ENCODE data around the gene HDAC11. TPM values are rescaled to one million over a fixed set of nuclear protein-coding genes. Genes with fewer than 3 reads are reported as not detected.

Gene HDAC11
- total and polyA plus RNA-seq, 4 donors, result 2.5 to 9.0 (median 3.2) TPM

DNA sequence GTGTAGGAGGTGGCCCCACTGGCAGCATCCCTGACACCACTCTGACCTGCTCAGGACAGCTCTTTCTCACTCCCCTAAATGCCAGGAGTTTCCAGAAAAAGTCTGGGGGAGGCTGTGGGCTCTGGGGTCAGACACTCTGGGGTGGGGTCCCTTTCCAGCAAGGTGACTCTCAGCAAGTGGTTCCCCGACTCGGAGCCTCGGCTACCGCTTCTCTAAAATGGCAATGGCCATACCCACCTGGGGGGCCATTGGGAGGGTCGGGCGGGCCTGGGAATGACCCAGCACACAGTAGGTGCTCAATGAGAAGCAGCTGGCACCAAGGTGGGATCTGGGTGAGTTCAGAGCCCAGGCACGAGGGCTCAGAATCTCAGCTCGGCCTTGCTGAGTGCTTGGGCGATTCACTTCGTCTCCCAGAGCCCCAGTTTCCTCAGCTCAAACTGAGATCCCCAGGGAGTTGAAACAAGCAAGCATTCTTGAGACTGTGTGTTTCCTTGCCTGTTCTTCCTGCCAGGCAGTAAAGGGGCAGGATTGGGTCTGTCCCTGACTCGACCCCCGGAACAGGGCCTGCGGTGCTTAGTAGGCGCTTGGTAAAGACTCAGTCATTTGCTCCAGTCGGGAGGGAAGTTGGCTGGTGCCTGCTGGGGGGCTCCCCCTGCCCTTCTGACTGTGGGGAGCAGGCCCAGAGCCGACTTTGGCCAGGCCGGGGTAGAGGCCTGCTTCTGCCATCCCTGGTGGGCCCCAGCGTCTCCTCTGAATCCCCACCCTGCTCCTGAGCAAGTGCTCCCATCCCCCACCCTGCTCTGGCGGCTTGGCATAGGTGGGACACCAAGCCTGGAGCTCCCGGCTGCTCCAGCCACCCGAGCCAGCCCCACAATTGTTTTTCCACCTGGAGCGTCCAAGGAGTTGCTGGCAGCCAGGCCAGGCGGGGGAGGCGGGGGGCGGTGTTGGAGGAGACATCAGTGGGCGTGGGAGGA is 36.0 kb downstream of the HDAC11 start:
- H3K27ac ChIP-seq (ENCODE audit: low read depth in 1 of 2, low read length in 2 of 2), result no peak overlapping the region
- no peaks in the 10 kb centered on the region for H3K4me1 ChIP-seq (ENCODE audit: control insufficient read depth in 4 of 4, insufficient read depth in 4 of 4, low read length in 3 of 4)
- no peak overlapping the region for H3K4me3 ChIP-seq (ENCODE audit: low read depth in 1 of 3, low read length in 3 of 3)
- H3K9me3 ChIP-seq (ENCODE audit: control insufficient read depth in 4 of 4, low read length in 3 of 4), result peaks cover 0 to under 1% (median 0%) of the 10 kb centered on the region in 4 donors
- DNase-seq (ENCODE audit: low spot score), result no peak
- TF ChIP-seq RXRA (IDR thresholded peaks at IDR 0.05) (no peak), FOXA1 (IDR thresholded peaks at IDR 0.05) (no peak)
- H3K36me3 ChIP-seq (ENCODE audit: control insufficient read depth in 4 of 4, insufficient read depth in 3 of 4, low read depth in 1 of 4, low read length in 3 of 4), result no peaks in the 10 kb centered on the region
- peaks cover 0 to 9% (median 4%) of the 10 kb centered on the region in 4 donors for H3K27me3 ChIP-seq (ENCODE audit: control insufficient read depth in 4 of 4, insufficient read depth in 4 of 4, low read length in 3 of 4)
- WGBS, result 80% methylated on average over 26 of the region's 26 CpGs
- no peak overlapping the region for H3K9ac ChIP-seq (ENCODE audit: low read depth in 1 of 2, low read length in 2 of 2)

DNA sequence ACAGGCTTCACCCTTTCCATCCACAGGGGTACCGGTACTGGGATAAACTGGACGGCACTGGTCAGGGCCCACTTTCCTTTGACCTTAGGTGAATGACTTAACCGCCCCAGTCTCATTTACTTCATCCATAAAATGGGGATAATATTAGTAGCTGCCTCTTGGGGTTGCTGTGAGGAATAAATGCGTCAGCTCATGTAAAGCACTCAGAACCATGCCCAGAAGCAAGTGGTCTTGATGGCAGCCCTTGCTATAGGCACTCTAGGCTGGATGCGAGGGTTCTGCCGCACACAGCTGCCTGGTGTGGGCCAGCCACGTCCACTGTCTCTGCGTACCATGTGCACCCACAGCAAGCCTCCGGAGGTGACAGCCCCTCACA is 36.6 kb downstream of the HDAC11 start:
- Histone ChIP-seq H3K36me3 (ENCODE audit: control insufficient read depth in 4 of 4, insufficient read depth in 3 of 4, low read depth in 1 of 4, low read length in 3 of 4) (no peaks in the 10 kb centered on the region), H3K9ac (ENCODE audit: low read depth in 1 of 2, low read length in 2 of 2) (no peak overlapping the region), H3K9me3 (ENCODE audit: control insufficient read depth in 4 of 4, low read length in 3 of 4) (peaks cover 0 to 4% (median 0%) of the 10 kb centered on the region in 4 donors), H3K27me3 (ENCODE audit: control insufficient read depth in 4 of 4, insufficient read depth in 4 of 4, low read length in 3 of 4) (peaks cover 0 to 9% (median 4%) of the 10 kb centered on the region in 4 donors), H3K27ac (ENCODE audit: low read depth in 1 of 2, low read length in 2 of 2) (no peak overlapping the region), H3K4me3 (ENCODE audit: low read depth in 1 of 3, low read length in 3 of 3) (no peak overlapping the region), H3K4me1 (ENCODE audit: control insufficient read depth in 4 of 4, insufficient read depth in 4 of 4, low read length in 3 of 4) (no peaks in the 10 kb centered on the region)
- TF ChIP-seq, protein P1, sequence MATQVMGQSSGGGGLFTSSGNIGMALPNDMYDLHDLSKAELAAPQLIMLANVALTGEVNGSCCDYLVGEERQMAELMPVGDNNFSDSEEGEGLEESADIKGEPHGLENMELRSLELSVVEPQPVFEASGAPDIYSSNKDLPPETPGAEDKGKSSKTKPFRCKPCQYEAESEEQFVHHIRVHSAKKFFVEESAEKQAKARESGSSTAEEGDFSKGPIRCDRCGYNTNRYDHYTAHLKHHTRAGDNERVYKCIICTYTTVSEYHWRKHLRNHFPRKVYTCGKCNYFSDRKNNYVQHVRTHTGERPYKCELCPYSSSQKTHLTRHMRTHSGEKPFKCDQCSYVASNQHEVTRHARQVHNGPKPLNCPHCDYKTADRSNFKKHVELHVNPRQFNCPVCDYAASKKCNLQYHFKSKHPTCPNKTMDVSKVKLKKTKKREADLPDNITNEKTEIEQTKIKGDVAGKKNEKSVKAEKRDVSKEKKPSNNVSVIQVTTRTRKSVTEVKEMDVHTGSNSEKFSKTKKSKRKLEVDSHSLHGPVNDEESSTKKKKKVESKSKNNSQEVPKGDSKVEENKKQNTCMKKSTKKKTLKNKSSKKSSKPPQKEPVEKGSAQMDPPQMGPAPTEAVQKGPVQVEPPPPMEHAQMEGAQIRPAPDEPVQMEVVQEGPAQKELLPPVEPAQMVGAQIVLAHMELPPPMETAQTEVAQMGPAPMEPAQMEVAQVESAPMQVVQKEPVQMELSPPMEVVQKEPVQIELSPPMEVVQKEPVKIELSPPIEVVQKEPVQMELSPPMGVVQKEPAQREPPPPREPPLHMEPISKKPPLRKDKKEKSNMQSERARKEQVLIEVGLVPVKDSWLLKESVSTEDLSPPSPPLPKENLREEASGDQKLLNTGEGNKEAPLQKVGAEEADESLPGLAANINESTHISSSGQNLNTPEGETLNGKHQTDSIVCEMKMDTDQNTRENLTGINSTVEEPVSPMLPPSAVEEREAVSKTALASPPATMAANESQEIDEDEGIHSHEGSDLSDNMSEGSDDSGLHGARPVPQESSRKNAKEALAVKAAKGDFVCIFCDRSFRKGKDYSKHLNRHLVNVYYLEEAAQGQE (IDR thresholded peaks at IDR 0.05), result no peak
- no peak for TF ChIP-seq NR2F2 (IDR thresholded peaks at IDR 0.05)
- TF ChIP-seq, protein P2, sequence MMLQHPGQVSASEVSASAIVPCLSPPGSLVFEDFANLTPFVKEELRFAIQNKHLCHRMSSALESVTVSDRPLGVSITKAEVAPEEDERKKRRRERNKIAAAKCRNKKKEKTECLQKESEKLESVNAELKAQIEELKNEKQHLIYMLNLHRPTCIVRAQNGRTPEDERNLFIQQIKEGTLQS (IDR thresholded peaks at IDR 0.05), result no peak
- no peak for TF ChIP-seq HNF4G (IDR thresholded peaks at IDR 0.05)
- TF ChIP-seq RXRA (IDR thresholded peaks at IDR 0.05), result no peak
- no peak for TF ChIP-seq YY1 (IDR thresholded peaks at IDR 0.05)
- no peak for TF ChIP-seq FOXA2 (IDR thresholded peaks at IDR 0.05)
- TF ChIP-seq FOXA1 (IDR thresholded peaks at IDR 0.05), result no peak
- TF ChIP-seq RAD21 (IDR thresholded peaks at IDR 0.05), result no peak
- TF ChIP-seq, protein P3, sequence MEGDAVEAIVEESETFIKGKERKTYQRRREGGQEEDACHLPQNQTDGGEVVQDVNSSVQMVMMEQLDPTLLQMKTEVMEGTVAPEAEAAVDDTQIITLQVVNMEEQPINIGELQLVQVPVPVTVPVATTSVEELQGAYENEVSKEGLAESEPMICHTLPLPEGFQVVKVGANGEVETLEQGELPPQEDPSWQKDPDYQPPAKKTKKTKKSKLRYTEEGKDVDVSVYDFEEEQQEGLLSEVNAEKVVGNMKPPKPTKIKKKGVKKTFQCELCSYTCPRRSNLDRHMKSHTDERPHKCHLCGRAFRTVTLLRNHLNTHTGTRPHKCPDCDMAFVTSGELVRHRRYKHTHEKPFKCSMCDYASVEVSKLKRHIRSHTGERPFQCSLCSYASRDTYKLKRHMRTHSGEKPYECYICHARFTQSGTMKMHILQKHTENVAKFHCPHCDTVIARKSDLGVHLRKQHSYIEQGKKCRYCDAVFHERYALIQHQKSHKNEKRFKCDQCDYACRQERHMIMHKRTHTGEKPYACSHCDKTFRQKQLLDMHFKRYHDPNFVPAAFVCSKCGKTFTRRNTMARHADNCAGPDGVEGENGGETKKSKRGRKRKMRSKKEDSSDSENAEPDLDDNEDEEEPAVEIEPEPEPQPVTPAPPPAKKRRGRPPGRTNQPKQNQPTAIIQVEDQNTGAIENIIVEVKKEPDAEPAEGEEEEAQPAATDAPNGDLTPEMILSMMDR (IDR thresholded peaks at IDR 0.05; ENCODE audit: low read depth, low read length, missing input control), result no peak
- no peak for TF ChIP-seq GABPA (IDR thresholded peaks at IDR 0.05 in 1 of 2, conservative IDR thresholded peaks at IDR 0.05 in 1 of 2)
- TF ChIP-seq HNF4A (conservative IDR thresholded peaks at IDR 0.05), result no peak
- TF ChIP-seq, protein P4, sequence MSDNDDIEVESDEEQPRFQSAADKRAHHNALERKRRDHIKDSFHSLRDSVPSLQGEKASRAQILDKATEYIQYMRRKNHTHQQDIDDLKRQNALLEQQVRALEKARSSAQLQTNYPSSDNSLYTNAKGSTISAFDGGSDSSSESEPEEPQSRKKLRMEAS (IDR thresholded peaks at IDR 0.05), result no peak
- 93% methylated on average over 9 of the region's 9 CpGs for WGBS
- no peak for DNase-seq (ENCODE audit: low spot score)
